ENCODE measurements around the gene TMCC3.
"Not testable (repeated sequence)": the region's sequence is repeated elsewhere in the genome, so short reads cannot be mapped to it uniquely, and the experiment has no call there.

Gene TMCC3

GRCh38 chr12:94566345-94566744 lies 84.0 kb downstream of the TMCC3 start:
- DNase-seq (ENCODE audit: low spot score) = no peak

GRCh38 chr12:94565683-94566082 lies 84.7 kb downstream of the TMCC3 start:
- DNase-seq (ENCODE audit: low spot score) = no peak

GRCh38 chr12:94563286-94563685 lies 87.1 kb downstream of the TMCC3 start:
- no peak for DNase-seq (ENCODE audit: low spot score)

- DNase-seq (ENCODE audit: low spot score) = no peak
Observed at GRCh38 chr12:94561943-94562411, 88.4 kb downstream of the TMCC3 start.

GRCh38 chr12:94560431-94561221 lies 89.7 kb downstream of the TMCC3 start:
- DNase-seq (ENCODE audit: low spot score) = no peak

GRCh38 chr12:94558612-94559011 lies 91.7 kb downstream of the TMCC3 start:
- DNase-seq (ENCODE audit: low spot score) = no peak

GRCh38 chr12:94557746-94558295 lies 92.5 kb downstream of the TMCC3 start:
- no peak for DNase-seq (ENCODE audit: low spot score)

- DNase-seq (ENCODE audit: low spot score) = no peak
Observed at GRCh38 chr12:94555687-94556086, 94.7 kb downstream of the TMCC3 start.

GRCh38 chr12:94553875-94554274 lies 96.5 kb downstream of the TMCC3 start:
- no peak for DNase-seq (ENCODE audit: low spot score)

- peak; percentile 48 for DNase-seq (ENCODE audit: low spot score)
Observed at GRCh38 chr12:94553130-94553519, 97.2 kb downstream of the TMCC3 start.

GRCh38 chr12:94551810-94552209 lies 98.5 kb downstream of the TMCC3 start:
- DNase-seq (ENCODE audit: low spot score) = no peak

GRCh38 chr12:94550964-94551363 lies 99.4 kb downstream of the TMCC3 start:
- DNase-seq (ENCODE audit: low spot score) = no peak

- DNase-seq (ENCODE audit: low spot score) = not testable (repeated sequence)
Observed at GRCh38 chr12:94548833-94549232, 101.5 kb downstream of the TMCC3 start.

- DNase-seq (ENCODE audit: low spot score) = peak; percentile 65
Observed at GRCh38 chr12:94545935-94546771, 104.2 kb downstream of the TMCC3 start.

- DNase-seq (ENCODE audit: low spot score) = no peak
Observed at GRCh38 chr12:94544355-94544754, 106.0 kb downstream of the TMCC3 start.

GRCh38 chr12:94538318-94538717 lies 112.0 kb downstream of the TMCC3 start:
- DNase-seq (ENCODE audit: low spot score) = no peak

- no peak for DNase-seq (ENCODE audit: low spot score)
Observed at GRCh38 chr12:94536040-94536965, 114.1 kb downstream of the TMCC3 start.

GRCh38 chr12:94535510-94535921 lies 114.8 kb downstream of the TMCC3 start:
- no peak for DNase-seq (ENCODE audit: low spot score)

- DNase-seq (ENCODE audit: low spot score) = no peak
Observed at GRCh38 chr12:94534774-94535509, 115.4 kb downstream of the TMCC3 start.

GRCh38 chr12:94534278-94534677 lies 116.1 kb downstream of the TMCC3 start:
- DNase-seq (ENCODE audit: low spot score) = no peak

Measured in GM03348 (cell line).